SK-N-SH treated with all-trans-retinoic acid at 6 μM for 48 hours (cell line): ENCODE results near the gene DUS2.

ENCODE experiments used
- ATAC-seq: fragments of 200-7000 bp; cut with Tn5 transposase; 3 replicates; pipeline ENCODE4 v1.9.1; 2020; ENCODE audit warnings: mild to moderate bottlenecking, moderate library complexity
- ARNTL ChIP-seq: fragments of 450-650 bp; formaldehyde crosslinking; IDR thresholded peaks from 2 replicates; pipeline ENCODE4 v1.5.0; 2020; ENCODE audit warnings: low read depth, mild to moderate bottlenecking, moderate library complexity, borderline replicate concordance
- BACH2 ChIP-seq: fragments of 250-450 bp; sonication (Bioruptor Pico); IDR thresholded peaks from 2 replicates; pipeline ENCODE4 v1.9.0; 2021; ENCODE audit warnings: mild to moderate bottlenecking, borderline replicate concordance
- CREB5 ChIP-seq: fragments of 250-450 bp; sonication (Bioruptor Pico); IDR thresholded peaks from 2 replicates; pipeline ENCODE4 v1.5.1; 2020; ENCODE audit warnings: low read depth, mild to moderate bottlenecking, moderate library complexity
- CSDC2 ChIP-seq: fragments of 250-450 bp; sonication (Bioruptor Pico); IDR thresholded peaks from 2 replicates; pipeline ENCODE4 v1.5.0; 2020; ENCODE audit warnings: mild to moderate bottlenecking, moderate library complexity
- CSRNP3 ChIP-seq: fragments of 250-450 bp; sonication (Bioruptor Pico); IDR thresholded peaks from 2 replicates; pipeline ENCODE4 v1.5.1; 2021; ENCODE audit warnings: mild to moderate bottlenecking, moderate library complexity
- ESRRG ChIP-seq: fragments of 250-450 bp; sonication (Bioruptor Pico); IDR thresholded peaks from 2 replicates; pipeline ENCODE4 v1.6.1; 2021; ENCODE audit warnings: mild to moderate bottlenecking
- OSR1 ChIP-seq: fragments of 250-450 bp; sonication (Bioruptor Pico); IDR thresholded peaks from 2 replicates; pipeline ENCODE4 v1.8.0; 2022; ENCODE audit warnings: moderate library complexity, mild to moderate bottlenecking, inconsistent platforms
- PATZ1 ChIP-seq: fragments of 250-450 bp; sonication (Bioruptor Pico); IDR thresholded peaks from 2 replicates; pipeline ENCODE4 v1.8.0; 2020; ENCODE audit warnings: mild to moderate bottlenecking, moderate library complexity, borderline replicate concordance
- POU6F1 ChIP-seq: fragments of 250-450 bp; sonication (Bioruptor Pico); IDR thresholded peaks from 2 replicates; pipeline ENCODE4 v1.8.0; 2021; ENCODE audit warnings: low read depth, mild to moderate bottlenecking, moderate library complexity, borderline replicate concordance
- PPARA ChIP-seq: fragments of 250-450 bp; sonication (Bioruptor Pico); IDR thresholded peaks from 2 replicates; pipeline ENCODE4 v1.5.0; 2020; ENCODE audit warnings: mild to moderate bottlenecking, borderline replicate concordance
- SNAI2 ChIP-seq: fragments of 250-450 bp; sonication (Bioruptor Pico); IDR thresholded peaks from 2 replicates; pipeline ENCODE4 v1.5.0; 2020; ENCODE audit warnings: mild to moderate bottlenecking, moderate library complexity
- TCF4 ChIP-seq: fragments of 250-450 bp; sonication (Bioruptor Pico); IDR thresholded peaks from 2 replicates; pipeline ENCODE4 v1.8.0; 2021; ENCODE audit warnings: mild to moderate bottlenecking, moderate library complexity, borderline replicate concordance
- TOX ChIP-seq: fragments of 250-450 bp; sonication (Bioruptor Pico); IDR thresholded peaks from 2 replicates; pipeline ENCODE4 v1.8.0; 2021; ENCODE audit warnings: mild to moderate bottlenecking, moderate library complexity, borderline replicate concordance
- TSHZ2 ChIP-seq: fragments of 250-450 bp; sonication (Bioruptor Pico); IDR thresholded peaks from 2 replicates; pipeline ENCODE4 v1.5.0; 2020; ENCODE audit warnings: mild to moderate bottlenecking, moderate library complexity
- ZC3H10 ChIP-seq: fragments of 250-450 bp; sonication (Bioruptor Pico); IDR thresholded peaks from 2 replicates; pipeline ENCODE4 v1.5.1; 2021; ENCODE audit warnings: mild to moderate bottlenecking, moderate library complexity
- ZFP3 ChIP-seq: fragments of 250-450 bp; sonication (Bioruptor Pico); IDR thresholded peaks from 2 replicates; pipeline ENCODE4 v1.5.0; 2020; ENCODE audit warnings: mild to moderate bottlenecking, moderate library complexity
- ZFP30 ChIP-seq: fragments of 450-650 bp; formaldehyde crosslinking; IDR thresholded peaks from 2 replicates; pipeline ENCODE4 v1.5.0; 2022; ENCODE audit warnings: mild to moderate bottlenecking, moderate library complexity
- ZNF565 ChIP-seq: fragments of 450-650 bp; formaldehyde crosslinking; conservative IDR thresholded peaks from 2 replicates; pipeline ENCODE4 v1.5.0; 2020; ENCODE audit warnings: low read depth, mild to moderate bottlenecking, moderate library complexity
- ZNF70 ChIP-seq: fragments of 450-650 bp; formaldehyde crosslinking; IDR thresholded peaks from 2 replicates; pipeline ENCODE4 v1.5.0; 2020; ENCODE audit warnings: mild to moderate bottlenecking, moderate library complexity
- ZNF8 ChIP-seq: fragments of 450-650 bp; formaldehyde crosslinking; IDR thresholded peaks from 2 replicates; pipeline ENCODE4 v1.5.0; 2020; ENCODE audit warnings: mild to moderate bottlenecking, moderate library complexity

DUS2 gene

GRCh38 chr16:68081861-68082628, 59.0 kb downstream of the DUS2 start:
- no peak for TF ChIP-seq CREB5 (CRISPR knock-in tag)
- ATAC-seq: no peak

GRCh38 chr16:68082629-68083238, 59.6 kb downstream of the DUS2 start:
- TF ChIP-seq ZFP3 (CRISPR knock-in tag) (no peak), ESRRG (CRISPR knock-in tag) (no peak), ARNTL (CRISPR knock-in tag) (no peak), ZNF8 (CRISPR knock-in tag) (no peak), POU6F1 (CRISPR knock-in tag) (no peak), SNAI2 (CRISPR knock-in tag) (no peak), ZNF565 (CRISPR knock-in tag) (no peak), ZFP30 (CRISPR knock-in tag) (no peak), ZNF70 (no peak)
- ATAC-seq: no peak

- no peak for TF ChIP-seq ZFP30 (CRISPR knock-in tag)
- no peak for TF ChIP-seq ARNTL (CRISPR knock-in tag)
- no peak for TF ChIP-seq SNAI2 (CRISPR knock-in tag)
- no peak for TF ChIP-seq OSR1 (CRISPR knock-in tag)
- TF ChIP-seq TCF4 (CRISPR knock-in tag): no peak
- TF ChIP-seq ZNF70: no peak
- TF ChIP-seq TSHZ2 (CRISPR knock-in tag): no peak
- no peak for TF ChIP-seq ZNF8 (CRISPR knock-in tag)
- no peak for TF ChIP-seq CSRNP3 (CRISPR knock-in tag)
- TF ChIP-seq ZC3H10: no peak
- TF ChIP-seq CSDC2: no peak
- no peak for ATAC-seq
These were observed 60.2 kb downstream of the DUS2 start for GRCh38 chr16:68083239-68083781.

- TF ChIP-seq ZFP30 (CRISPR knock-in tag) (no peak), OSR1 (CRISPR knock-in tag) (no peak), TOX (no peak), TSHZ2 (CRISPR knock-in tag) (no peak), ZNF70 (no peak), ZC3H10 (no peak), PATZ1 (CRISPR knock-in tag) (no peak), SNAI2 (CRISPR knock-in tag) (no peak), BACH2 (CRISPR knock-in tag) (no peak), ARNTL (CRISPR knock-in tag) (no peak), PPARA (no peak)
- no peak for ATAC-seq
These were observed 60.9 kb downstream of the DUS2 start for GRCh38 chr16:68083861-68084503.
